ENCODE data around the gene CSNK1A1L. TPM values are rescaled to one million over a fixed set of nuclear protein-coding genes. Genes with fewer than 3 reads are reported as not detected.

The CSNK1A1L gene
- total RNA-seq, 5 donors from 2014 or later (not counting 1 experiment from before 2014, with no cell fraction given): not detected

DNA sequence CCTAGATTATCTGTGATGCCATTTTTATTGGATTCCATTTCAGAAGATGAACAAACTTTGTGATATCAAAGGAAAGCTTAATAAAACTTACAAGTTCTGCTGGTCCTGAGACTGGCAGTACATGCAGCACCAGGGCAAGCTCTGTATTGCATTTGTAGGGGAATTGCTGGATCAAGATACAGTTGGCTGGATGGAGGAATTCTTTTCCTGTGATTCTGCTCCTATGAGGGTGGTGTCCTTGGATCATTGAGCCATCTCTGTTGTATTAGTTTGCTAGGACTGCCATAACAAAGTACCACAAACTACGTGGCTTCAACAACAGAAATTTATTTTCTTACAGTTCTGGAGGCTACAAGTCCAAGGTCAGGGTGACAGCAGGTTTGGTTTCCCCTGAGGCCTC lies 33.9 kb upstream of the CSNK1A1L start:
- Histone ChIP-seq H3K27ac (ENCODE audit: low read length) (no peak overlapping the region), H3K36me3 (ENCODE audit: control insufficient read depth in 2 of 2, extremely low read depth in 1 of 2, insufficient read depth in 1 of 2, low read length in 1 of 2) (no peaks in the 10 kb centered on the region), H3K4me1 (ENCODE audit: control insufficient read depth in 1 of 2, extremely low read depth in 1 of 2, insufficient read depth in 2 of 2, low read length in 2 of 2) (no peaks in the 10 kb centered on the region), H3K9me3 (no peaks in the 10 kb centered on the region), H3K27me3 (replicated peaks in 1 of 2; ENCODE audit: control insufficient read depth in 2 of 2, extremely low read depth in 1 of 2, insufficient read depth in 2 of 2, low read length in 1 of 2) (no peaks in the 10 kb centered on the region), H3K4me3 (ENCODE audit: control insufficient read depth in 1 of 2, extremely low read depth in 1 of 2, low read length in 1 of 2) (no peak overlapping the region)
- CTCF ChIA-PET: no interaction called here
- no peaks in the 10 kb centered on the region for H3K36me3 Mint-ChIP-seq
- no peak overlapping the region for H3K27ac Mint-ChIP-seq
- H3K9me3 Mint-ChIP-seq: peaks cover 0 to 4% (median 0%) of the 10 kb centered on the region in 3 donors
- no peaks in the 10 kb centered on the region for H3K4me1 Mint-ChIP-seq
- POLR2A ChIA-PET: no interaction called here
- DNase-seq (no peak), ATAC-seq (replicated peaks in 1 of 4) (no peak)
- no peak overlapping the region for H3K4me3 Mint-ChIP-seq
- 38% methylated on average over 1 of the region's 1 CpG for WGBS (ENCODE audit: insufficient coverage)
- peaks cover 0 to 1% of the 10 kb centered on the region in 2 donors for H3K27me3 Mint-ChIP-seq

- ATAC-seq (replicated peaks in 1 of 4) (no peak), DNase-seq (no peak)
- no peak overlapping the region for H3K27ac Mint-ChIP-seq
- CTCF ChIA-PET: no interaction called here
- no peaks in the 10 kb centered on the region for H3K36me3 Mint-ChIP-seq
- no peak overlapping the region for H3K4me3 Mint-ChIP-seq
- Histone ChIP-seq H3K9me3 (no peaks in the 10 kb centered on the region), H3K4me3 (ENCODE audit: control insufficient read depth in 1 of 2, extremely low read depth in 1 of 2, low read length in 1 of 2) (no peak overlapping the region), H3K27me3 (replicated peaks in 1 of 2; ENCODE audit: control insufficient read depth in 2 of 2, extremely low read depth in 1 of 2, insufficient read depth in 2 of 2, low read length in 1 of 2) (no peaks in the 10 kb centered on the region), H3K36me3 (ENCODE audit: control insufficient read depth in 2 of 2, extremely low read depth in 1 of 2, insufficient read depth in 1 of 2, low read length in 1 of 2) (no peaks in the 10 kb centered on the region), H3K4me1 (ENCODE audit: control insufficient read depth in 1 of 2, extremely low read depth in 1 of 2, insufficient read depth in 2 of 2, low read length in 2 of 2) (no peaks in the 10 kb centered on the region), H3K27ac (ENCODE audit: low read length) (no peak overlapping the region)
- WGBS (ENCODE audit: insufficient coverage): 100% methylated on average over 1 of the region's 3 CpGs
- H3K4me1 Mint-ChIP-seq: no peaks in the 10 kb centered on the region
- peaks cover 0 to 4% (median 0%) of the 10 kb centered on the region in 3 donors for H3K9me3 Mint-ChIP-seq
- H3K27me3 Mint-ChIP-seq: peaks cover 0 to 1% of the 10 kb centered on the region in 2 donors
- POLR2A ChIA-PET: no interaction called here
Measured at GRCh38 chr13:37138926-37139325, 33.5 kb upstream of the CSNK1A1L start.

DNA sequence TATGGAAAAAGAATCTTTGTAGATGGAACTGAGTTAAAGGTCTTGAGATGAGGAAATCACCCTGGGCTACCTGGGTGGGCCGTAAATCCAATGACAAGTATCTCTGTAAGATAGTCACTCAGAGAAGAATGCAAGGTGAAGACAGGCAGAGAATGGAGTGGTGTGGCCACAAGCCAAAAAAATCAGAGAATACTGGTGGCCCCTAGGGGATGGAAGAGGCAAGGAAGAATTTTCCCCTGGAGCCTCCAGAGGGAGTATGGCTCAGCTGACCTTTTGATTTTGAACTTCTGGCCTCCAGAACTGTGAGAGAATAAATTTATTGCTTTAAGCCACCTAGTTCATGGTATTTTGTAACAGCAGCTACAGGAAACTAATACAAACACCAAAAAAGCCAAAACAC lies 32.7 kb upstream of the CSNK1A1L start:
- ChIA-PET CTCF (no interaction called here), POLR2A (no interaction called here)
- H3K4me1 ChIP-seq (ENCODE audit: control insufficient read depth in 1 of 2, extremely low read depth in 1 of 2, insufficient read depth in 2 of 2, low read length in 2 of 2): no peaks in the 10 kb centered on the region
- no peaks in the 10 kb centered on the region for H3K9me3 ChIP-seq
- no peaks in the 10 kb centered on the region for H3K4me1 Mint-ChIP-seq
- 100% methylated on average over 1 of the region's 1 CpG for WGBS (ENCODE audit: insufficient coverage)
- ATAC-seq (replicated peaks in 1 of 4) (no peak), DNase-seq (no peak)
- no peaks in the 10 kb centered on the region for H3K27me3 ChIP-seq (replicated peaks in 1 of 2; ENCODE audit: control insufficient read depth in 2 of 2, extremely low read depth in 1 of 2, insufficient read depth in 2 of 2, low read length in 1 of 2)
- no peaks in the 10 kb centered on the region for H3K36me3 Mint-ChIP-seq
- H3K4me3 Mint-ChIP-seq: no peak overlapping the region
- no peak overlapping the region for H3K4me3 ChIP-seq (ENCODE audit: control insufficient read depth in 1 of 2, extremely low read depth in 1 of 2, low read length in 1 of 2)
- peaks cover 0 to 4% (median 0%) of the 10 kb centered on the region in 3 donors for H3K9me3 Mint-ChIP-seq
- H3K27ac ChIP-seq (ENCODE audit: low read length): no peak overlapping the region
- H3K27me3 Mint-ChIP-seq: peaks cover 1 to 6% of the 10 kb centered on the region in 2 donors
- no peaks in the 10 kb centered on the region for H3K36me3 ChIP-seq (ENCODE audit: control insufficient read depth in 2 of 2, extremely low read depth in 1 of 2, insufficient read depth in 1 of 2, low read length in 1 of 2)
- no peak overlapping the region for H3K27ac Mint-ChIP-seq

DNA sequence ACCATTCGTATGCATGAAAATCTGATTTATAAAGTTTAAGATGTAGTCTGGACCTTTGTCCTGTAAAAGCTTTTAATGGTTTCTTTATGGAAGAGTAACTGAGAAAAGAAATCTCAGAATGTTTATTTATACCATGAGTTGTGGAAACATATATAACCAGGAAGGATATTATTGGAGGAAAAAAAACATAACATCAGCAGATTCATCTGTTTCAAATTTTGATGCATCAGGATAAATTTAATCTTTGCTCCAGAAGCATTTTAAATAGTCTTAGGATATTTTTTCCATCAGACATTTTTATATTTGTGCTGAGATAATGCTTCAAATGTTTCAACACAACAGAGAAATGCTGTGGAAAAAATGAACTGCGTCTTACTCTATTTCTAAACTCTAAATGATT lies 31.2 kb upstream of the CSNK1A1L start:
- WGBS (ENCODE audit: insufficient coverage): no CpG with 5 or more reads among the region's 2 CpGs
- peaks cover 0 to 4% (median 0%) of the 10 kb centered on the region in 3 donors for H3K9me3 Mint-ChIP-seq
- ATAC-seq (replicated peaks in 1 of 4): no peak
- no peaks in the 10 kb centered on the region for H3K4me1 Mint-ChIP-seq
- H3K27me3 Mint-ChIP-seq: peaks cover 1 to 6% of the 10 kb centered on the region in 2 donors
- H3K36me3 Mint-ChIP-seq: no peaks in the 10 kb centered on the region
- H3K27me3 ChIP-seq (replicated peaks in 1 of 2; ENCODE audit: control insufficient read depth in 2 of 2, extremely low read depth in 1 of 2, insufficient read depth in 2 of 2, low read length in 1 of 2): no peaks in the 10 kb centered on the region
- no peak overlapping the region for H3K27ac ChIP-seq (ENCODE audit: low read length)
- DNase-seq: no peak
- H3K4me1 ChIP-seq (ENCODE audit: control insufficient read depth in 1 of 2, extremely low read depth in 1 of 2, insufficient read depth in 2 of 2, low read length in 2 of 2): no peaks in the 10 kb centered on the region
- no peak overlapping the region for H3K4me3 ChIP-seq (ENCODE audit: control insufficient read depth in 1 of 2, extremely low read depth in 1 of 2, low read length in 1 of 2)
- POLR2A ChIA-PET: no interaction called here
- no peaks in the 10 kb centered on the region for H3K9me3 ChIP-seq
- CTCF ChIA-PET: no interaction called here
- no peak overlapping the region for H3K27ac Mint-ChIP-seq
- no peaks in the 10 kb centered on the region for H3K36me3 ChIP-seq (ENCODE audit: control insufficient read depth in 2 of 2, extremely low read depth in 1 of 2, insufficient read depth in 1 of 2, low read length in 1 of 2)
- no peak overlapping the region for H3K4me3 Mint-ChIP-seq

DNA sequence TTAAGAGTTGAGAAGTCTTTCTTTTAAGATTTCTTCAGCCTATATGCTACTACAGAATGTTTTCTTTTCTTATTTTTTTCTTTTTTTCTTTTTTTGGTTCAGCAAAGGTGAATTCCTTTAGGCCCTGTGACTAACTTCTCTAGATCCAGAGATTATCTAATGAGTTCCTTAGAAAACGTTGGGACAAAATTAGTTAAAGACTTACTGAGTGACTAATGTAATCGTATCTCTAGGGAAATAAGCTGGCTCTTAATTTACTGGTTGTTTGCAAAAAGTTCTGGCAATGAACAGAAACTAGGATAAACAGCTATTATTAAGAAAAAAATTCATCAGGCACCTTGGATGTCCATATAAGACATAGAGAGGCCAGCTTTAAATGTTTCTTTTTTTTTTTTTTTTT lies 30.7 kb upstream of the CSNK1A1L start:
- ChIA-PET CTCF (no interaction called here), POLR2A (no interaction called here)
- Histone ChIP-seq H3K27me3 (replicated peaks in 1 of 2; ENCODE audit: control insufficient read depth in 2 of 2, extremely low read depth in 1 of 2, insufficient read depth in 2 of 2, low read length in 1 of 2) (no peaks in the 10 kb centered on the region), H3K4me3 (ENCODE audit: control insufficient read depth in 1 of 2, extremely low read depth in 1 of 2, low read length in 1 of 2) (no peak overlapping the region), H3K36me3 (ENCODE audit: control insufficient read depth in 2 of 2, extremely low read depth in 1 of 2, insufficient read depth in 1 of 2, low read length in 1 of 2) (no peaks in the 10 kb centered on the region), H3K4me1 (ENCODE audit: control insufficient read depth in 1 of 2, extremely low read depth in 1 of 2, insufficient read depth in 2 of 2, low read length in 2 of 2) (no peaks in the 10 kb centered on the region), H3K27ac (ENCODE audit: low read length) (no peak overlapping the region), H3K9me3 (no peaks in the 10 kb centered on the region)
- H3K36me3 Mint-ChIP-seq: no peaks in the 10 kb centered on the region
- H3K4me3 Mint-ChIP-seq: no peak overlapping the region
- H3K4me1 Mint-ChIP-seq: no peaks in the 10 kb centered on the region
- peaks cover 0 to 4% (median 0%) of the 10 kb centered on the region in 3 donors for H3K9me3 Mint-ChIP-seq
- WGBS (ENCODE audit: insufficient coverage): no CpG with 5 or more reads among the region's 2 CpGs
- peaks cover 1 to 6% of the 10 kb centered on the region in 2 donors for H3K27me3 Mint-ChIP-seq
- ATAC-seq (replicated peaks in 1 of 4): no peak
- DNase-seq: no peak
- H3K27ac Mint-ChIP-seq: no peak overlapping the region

GRCh38 chr13:37134411-37135041 lies 29.1 kb upstream of the CSNK1A1L start:
- H3K4me3 ChIP-seq (ENCODE audit: control insufficient read depth in 1 of 2, extremely low read depth in 1 of 2, low read length in 1 of 2): no peak overlapping the region
- Mint-ChIP-seq H3K27me3 (peaks cover 1 to 6% of the 10 kb centered on the region in 2 donors), H3K36me3 (no peaks in the 10 kb centered on the region), H3K9me3 (peaks cover 0 to 4% (median 0%) of the 10 kb centered on the region in 3 donors), H3K4me1 (no peaks in the 10 kb centered on the region), H3K27ac (no peak overlapping the region), H3K4me3 (no peak overlapping the region)
- no peaks in the 10 kb centered on the region for H3K4me1 ChIP-seq (ENCODE audit: control insufficient read depth in 1 of 2, extremely low read depth in 1 of 2, insufficient read depth in 2 of 2, low read length in 2 of 2)
- ATAC-seq (replicated peaks in 1 of 4) (no peak), DNase-seq (no peak)
- H3K36me3 ChIP-seq (ENCODE audit: control insufficient read depth in 2 of 2, extremely low read depth in 1 of 2, insufficient read depth in 1 of 2, low read length in 1 of 2): no peaks in the 10 kb centered on the region
- no peaks in the 10 kb centered on the region for H3K9me3 ChIP-seq
- WGBS (ENCODE audit: insufficient coverage): 50% methylated on average over 3 of the region's 6 CpGs
- no peaks in the 10 kb centered on the region for H3K27me3 ChIP-seq (replicated peaks in 1 of 2; ENCODE audit: control insufficient read depth in 2 of 2, extremely low read depth in 1 of 2, insufficient read depth in 2 of 2, low read length in 1 of 2)
- POLR2A ChIA-PET: no interaction called here
- CTCF ChIA-PET: no interaction called here
- H3K27ac ChIP-seq (ENCODE audit: low read length): no peak overlapping the region

- Mint-ChIP-seq H3K4me1 (no peaks in the 10 kb centered on the region), H3K9me3 (peaks cover 0 to 4% (median 0%) of the 10 kb centered on the region in 3 donors), H3K4me3 (no peak overlapping the region), H3K27me3 (peaks cover 1 to 6% of the 10 kb centered on the region in 2 donors), H3K36me3 (no peaks in the 10 kb centered on the region), H3K27ac (no peak overlapping the region)
- Histone ChIP-seq H3K27ac (ENCODE audit: low read length) (no peak overlapping the region), H3K27me3 (replicated peaks in 1 of 2; ENCODE audit: control insufficient read depth in 2 of 2, extremely low read depth in 1 of 2, insufficient read depth in 2 of 2, low read length in 1 of 2) (no peaks in the 10 kb centered on the region), H3K36me3 (ENCODE audit: control insufficient read depth in 2 of 2, extremely low read depth in 1 of 2, insufficient read depth in 1 of 2, low read length in 1 of 2) (no peaks in the 10 kb centered on the region), H3K9me3 (no peaks in the 10 kb centered on the region), H3K4me1 (ENCODE audit: control insufficient read depth in 1 of 2, extremely low read depth in 1 of 2, insufficient read depth in 2 of 2, low read length in 2 of 2) (no peaks in the 10 kb centered on the region), H3K4me3 (ENCODE audit: control insufficient read depth in 1 of 2, extremely low read depth in 1 of 2, low read length in 1 of 2) (no peak overlapping the region)
- ATAC-seq (replicated peaks in 1 of 4) (no peak), DNase-seq (no peak)
- no CpG with 5 or more reads among the region's 2 CpGs for WGBS (ENCODE audit: insufficient coverage)
- ChIA-PET CTCF (interaction anchor here in 1 of 2 donors (0.5 kb wide), 1 partner anchor 909 kb away, joined by 4 read pairs; no protein-coding TSS in a partner anchor), POLR2A (no interaction called here)
Measured at GRCh38 chr13:37132211-37132610, 26.7 kb upstream of the CSNK1A1L start.

Data from T-cell (primary cell).